ENCODE measurements around the gene CELSR3.

Gene CELSR3, protein sequence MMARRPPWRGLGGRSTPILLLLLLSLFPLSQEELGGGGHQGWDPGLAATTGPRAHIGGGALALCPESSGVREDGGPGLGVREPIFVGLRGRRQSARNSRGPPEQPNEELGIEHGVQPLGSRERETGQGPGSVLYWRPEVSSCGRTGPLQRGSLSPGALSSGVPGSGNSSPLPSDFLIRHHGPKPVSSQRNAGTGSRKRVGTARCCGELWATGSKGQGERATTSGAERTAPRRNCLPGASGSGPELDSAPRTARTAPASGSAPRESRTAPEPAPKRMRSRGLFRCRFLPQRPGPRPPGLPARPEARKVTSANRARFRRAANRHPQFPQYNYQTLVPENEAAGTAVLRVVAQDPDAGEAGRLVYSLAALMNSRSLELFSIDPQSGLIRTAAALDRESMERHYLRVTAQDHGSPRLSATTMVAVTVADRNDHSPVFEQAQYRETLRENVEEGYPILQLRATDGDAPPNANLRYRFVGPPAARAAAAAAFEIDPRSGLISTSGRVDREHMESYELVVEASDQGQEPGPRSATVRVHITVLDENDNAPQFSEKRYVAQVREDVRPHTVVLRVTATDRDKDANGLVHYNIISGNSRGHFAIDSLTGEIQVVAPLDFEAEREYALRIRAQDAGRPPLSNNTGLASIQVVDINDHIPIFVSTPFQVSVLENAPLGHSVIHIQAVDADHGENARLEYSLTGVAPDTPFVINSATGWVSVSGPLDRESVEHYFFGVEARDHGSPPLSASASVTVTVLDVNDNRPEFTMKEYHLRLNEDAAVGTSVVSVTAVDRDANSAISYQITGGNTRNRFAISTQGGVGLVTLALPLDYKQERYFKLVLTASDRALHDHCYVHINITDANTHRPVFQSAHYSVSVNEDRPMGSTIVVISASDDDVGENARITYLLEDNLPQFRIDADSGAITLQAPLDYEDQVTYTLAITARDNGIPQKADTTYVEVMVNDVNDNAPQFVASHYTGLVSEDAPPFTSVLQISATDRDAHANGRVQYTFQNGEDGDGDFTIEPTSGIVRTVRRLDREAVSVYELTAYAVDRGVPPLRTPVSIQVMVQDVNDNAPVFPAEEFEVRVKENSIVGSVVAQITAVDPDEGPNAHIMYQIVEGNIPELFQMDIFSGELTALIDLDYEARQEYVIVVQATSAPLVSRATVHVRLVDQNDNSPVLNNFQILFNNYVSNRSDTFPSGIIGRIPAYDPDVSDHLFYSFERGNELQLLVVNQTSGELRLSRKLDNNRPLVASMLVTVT (N-terminal part only)
- long read RNA-seq, donor 1, result 0 reads
- long read RNA-seq, donor 2, result 0 reads
- long read RNA-seq, donor 3, result 0 reads
- long read RNA-seq, donor 4, result 0 reads
- long read RNA-seq, donor 5, result 0 reads
- long read RNA-seq, donor 6, result 0 reads
- long read RNA-seq, donor 7, result 0 reads
- long read RNA-seq, donor 8, result 0 reads

DNA sequence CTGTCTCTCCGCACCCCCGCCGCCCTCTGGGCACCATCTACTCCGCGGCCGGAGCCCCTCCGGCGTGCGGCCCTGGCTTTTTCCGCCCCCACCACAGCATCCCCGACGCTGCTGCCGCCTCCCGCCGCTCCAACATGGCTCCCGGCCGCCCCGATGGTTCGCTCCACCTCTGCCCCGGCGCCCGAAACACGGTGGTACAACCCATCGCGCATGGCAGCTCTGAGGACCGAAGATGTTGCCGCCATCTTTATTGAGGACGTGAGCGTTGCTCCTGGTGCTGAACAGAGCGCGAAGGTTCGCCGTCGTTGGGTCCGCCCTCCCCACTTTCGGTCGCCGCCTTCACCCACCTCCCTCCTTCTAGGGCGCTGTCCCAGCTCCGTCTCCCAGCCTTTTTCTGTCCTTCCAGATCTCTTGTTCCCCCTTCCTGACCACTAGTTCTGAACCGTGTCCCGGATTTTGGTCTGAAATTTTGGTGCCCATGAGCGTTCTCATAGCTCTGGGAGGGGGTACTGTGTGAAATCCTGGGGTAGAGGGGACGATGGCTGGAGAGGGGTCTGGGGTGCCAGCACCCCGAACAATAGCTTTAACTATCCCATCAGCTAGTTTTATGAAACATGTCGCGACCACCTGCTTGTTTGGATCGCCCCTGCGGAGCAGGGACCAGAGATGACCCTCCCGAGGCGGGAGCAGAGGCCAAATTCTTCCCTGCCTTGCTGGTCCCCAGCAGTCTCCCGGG lies at the start of gene CELSR3:
TSS of gene CELSR3 (minus strand) at position 134 of the 736 bp plus-strand sequence. CDS start 252 bp downstream, outside the sequence.
- peak; percentile 76 for DNase-seq

DNA sequence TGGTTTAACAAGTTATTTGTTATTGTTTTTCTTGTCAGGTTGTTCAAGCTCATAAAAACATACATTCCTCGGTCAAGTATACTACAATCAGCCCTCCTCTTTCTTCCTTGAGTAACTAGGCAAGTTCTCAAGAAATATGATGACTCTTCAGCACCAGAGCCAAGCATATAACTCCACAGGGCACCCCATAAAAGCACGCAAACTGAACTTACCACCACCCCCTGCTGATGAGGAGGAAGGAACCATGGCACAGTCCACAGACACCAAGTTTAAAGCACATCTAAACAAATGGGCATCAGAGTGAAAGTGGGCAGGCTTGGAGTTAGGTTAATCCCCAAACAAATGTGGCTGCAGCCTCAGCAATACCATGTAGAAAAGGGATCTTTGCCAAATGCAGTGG lies 49.0 kb upstream of the CELSR3 start:
- DNase-seq, result no peak

DNA sequence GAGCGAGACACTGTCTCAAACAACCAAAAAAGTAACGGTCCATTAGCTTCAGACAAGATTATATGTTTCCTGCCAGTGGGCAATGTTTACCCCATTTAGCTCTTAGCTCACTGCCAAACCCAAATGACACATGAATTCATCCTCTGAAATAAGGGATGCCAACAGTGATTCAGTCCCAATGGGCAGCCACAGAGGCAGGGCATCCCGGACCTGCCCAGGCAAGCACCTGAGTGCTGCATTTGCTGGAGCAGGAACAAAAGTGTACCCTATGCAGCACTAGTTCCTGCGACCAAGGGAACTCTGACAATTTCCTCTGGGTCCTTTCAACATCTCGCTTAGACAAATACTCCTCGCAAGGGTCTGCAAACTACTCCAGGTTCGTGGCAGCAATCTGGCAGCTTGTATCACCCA lies 46.4 kb upstream of the CELSR3 start:
- no peak for DNase-seq

DNA sequence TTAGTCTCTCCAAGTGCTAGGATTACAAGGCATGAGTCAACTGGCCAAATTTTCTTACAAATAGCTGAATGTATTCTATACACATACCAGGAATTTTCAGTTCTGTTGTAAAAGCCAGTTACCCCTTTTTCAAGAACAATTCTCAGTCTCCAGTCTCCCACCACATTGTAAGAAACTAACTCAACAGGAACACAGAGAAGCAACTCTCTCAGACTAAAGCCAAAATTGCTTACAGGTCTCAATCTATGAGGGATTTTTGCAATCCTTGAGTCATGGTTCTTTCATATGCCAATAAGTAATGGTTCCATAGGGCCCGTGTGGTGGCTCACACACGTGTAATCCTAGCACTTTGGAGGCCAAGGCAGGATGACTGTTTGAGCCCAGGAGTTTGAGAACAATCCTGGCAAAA lies 45.8 kb upstream of the CELSR3 start:
- DNase-seq, result no peak

DNA sequence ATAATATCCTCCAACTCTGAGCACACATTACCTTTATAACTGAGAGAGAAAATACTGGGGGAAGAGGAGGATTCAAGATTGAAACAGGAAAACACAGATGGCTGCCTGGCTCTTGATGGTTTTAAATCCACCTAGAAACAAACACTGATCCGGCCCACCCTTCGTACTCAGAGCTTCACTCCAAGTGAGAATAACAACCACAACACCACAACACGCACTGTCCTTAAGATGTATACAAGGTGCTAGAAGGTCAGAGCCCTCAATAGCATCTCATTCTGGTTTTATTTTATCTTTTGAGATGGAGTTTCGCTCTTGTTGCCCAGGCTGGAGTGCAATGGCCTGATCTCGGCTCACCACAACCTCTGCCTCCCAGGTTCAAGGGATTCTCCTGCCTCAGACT lies 44.5 kb upstream of the CELSR3 start:
- DNase-seq, result no peak

DNA sequence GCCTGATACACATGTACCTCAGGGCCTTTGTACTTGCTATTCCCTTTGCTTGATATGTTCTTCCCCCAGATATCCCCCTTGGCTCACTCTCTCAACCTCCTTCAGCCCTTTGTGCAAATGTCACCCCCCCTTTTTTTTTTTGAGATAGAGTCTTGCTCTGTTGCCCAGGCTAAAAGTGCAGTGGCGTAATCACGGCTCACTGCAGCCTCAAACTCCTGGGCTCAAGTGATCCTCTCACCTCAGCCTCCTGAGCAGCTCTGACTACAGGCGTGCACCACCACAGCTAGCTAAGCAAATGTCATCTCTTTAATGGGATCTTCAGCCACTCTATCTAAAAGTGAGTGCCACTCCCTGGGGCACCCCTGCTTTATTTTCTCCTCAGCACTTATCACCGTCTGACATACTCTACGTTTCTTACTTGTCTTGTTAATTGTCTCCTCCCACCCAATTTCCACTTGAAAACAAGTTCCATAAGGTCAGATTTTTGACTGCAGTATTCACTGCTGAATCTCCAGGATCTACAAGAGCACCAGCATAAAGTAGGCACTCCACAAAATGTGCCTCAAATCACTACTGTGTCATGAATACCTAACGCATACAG lies 39.7 kb upstream of the CELSR3 start:
- DNase-seq, result no peak

DNA sequence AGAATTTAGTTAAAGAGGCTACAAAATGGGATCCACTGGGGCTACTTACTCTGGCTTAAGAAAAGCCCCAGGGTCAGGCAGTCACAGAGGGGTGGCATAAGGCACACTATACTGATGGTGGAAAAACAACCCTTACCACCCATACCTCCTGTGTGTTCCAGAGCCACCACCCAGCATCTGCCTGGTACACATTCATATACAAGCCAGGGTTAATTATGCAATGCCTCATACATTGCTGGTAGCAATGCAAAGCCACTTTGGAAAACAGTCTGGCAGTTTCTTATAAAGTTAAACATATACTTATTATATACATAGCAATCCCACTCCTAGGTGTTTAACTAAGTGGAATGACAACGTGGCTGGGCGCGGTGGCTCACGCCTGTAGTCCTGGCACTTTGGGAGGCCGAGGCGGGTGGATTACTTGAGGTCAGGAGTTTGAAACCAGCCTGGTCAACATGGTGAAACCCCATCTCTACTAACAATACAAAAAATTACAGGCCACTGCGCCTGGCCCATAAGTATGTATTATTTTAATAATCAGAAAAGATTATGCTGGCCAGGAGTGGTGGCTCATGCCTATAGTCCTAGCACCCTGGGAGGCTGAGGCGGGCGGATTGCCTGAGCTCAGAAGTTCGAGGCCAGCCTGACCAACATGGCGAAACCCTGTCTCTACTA lies 38.2 kb upstream of the CELSR3 start:
- DNase-seq, result no peak

DNA sequence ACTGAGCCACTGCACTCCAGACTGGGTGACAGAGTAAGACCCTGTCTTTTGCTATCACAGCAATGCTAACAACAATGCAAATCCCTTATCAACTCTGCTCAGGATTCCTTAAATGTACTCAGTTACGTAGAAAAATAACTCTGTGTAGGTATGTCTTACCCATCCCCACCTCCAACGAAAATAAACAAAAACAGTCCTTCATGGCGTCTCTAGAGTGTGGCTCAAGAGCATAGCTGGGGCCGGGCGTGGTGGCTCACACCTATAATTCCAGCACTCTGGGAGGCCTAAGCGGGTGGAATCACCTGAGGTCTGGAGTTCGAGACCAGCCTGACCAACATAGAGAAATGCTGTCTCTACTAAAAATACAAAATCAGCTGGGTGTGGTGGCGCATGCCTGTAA lies 36.2 kb upstream of the CELSR3 start:
- no peak for DNase-seq

DNA sequence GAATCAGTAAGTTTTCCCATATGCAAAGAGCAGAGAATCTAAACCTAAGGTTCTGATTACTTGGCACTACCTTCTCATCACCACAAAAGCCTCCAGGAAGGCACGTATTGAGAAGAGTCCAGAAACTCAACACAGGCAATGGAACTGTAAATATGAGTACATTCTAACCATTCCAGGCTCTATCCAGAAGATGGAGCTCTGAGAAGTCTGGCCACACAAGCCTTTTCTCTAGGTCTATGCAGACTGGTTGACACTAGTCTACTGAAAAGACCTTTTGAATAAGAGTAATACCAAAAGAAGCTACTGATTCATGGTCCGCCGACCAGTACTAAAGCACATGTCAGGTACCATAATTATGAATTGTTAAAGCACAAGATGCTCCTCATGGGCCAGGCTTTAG lies 35.3 kb upstream of the CELSR3 start:
- DNase-seq, result no peak

DNA sequence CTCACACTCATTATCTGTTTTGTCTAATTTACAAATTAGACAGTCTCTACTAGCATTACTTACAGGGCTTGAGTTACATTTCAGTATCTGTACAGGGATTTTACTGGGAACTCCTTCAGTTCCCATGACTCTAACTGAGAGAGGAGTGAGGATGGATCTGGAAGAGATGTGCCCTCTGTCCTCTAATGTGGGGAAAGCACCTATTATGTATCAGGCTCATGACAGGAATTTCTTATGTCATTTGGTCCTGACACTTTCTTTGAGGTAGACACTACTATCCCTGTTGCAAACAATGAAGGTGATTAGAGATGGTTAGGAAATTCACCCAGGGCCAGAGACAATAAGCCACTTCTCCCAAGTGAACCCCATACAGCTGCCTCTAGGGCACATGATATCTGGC lies 33.9 kb upstream of the CELSR3 start:
- DNase-seq, result no peak

DNA sequence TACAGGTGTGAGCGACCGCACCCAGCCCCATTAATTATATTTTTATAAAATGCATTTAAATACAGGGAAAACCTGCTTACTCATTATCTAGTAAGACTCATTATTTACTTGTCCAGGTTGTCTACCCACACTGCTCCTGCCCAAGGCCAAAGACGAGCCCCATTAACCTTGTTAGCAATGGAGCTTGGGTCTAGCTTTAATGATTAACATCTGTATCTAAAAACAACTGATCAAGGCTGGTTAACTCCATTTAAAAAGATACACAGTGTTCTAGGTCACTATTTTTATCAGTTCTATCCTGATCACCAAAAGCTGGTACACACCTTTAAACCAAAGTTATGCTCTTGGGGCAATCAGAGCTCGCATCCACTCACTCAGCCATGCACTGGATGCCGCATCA lies 33.5 kb upstream of the CELSR3 start:
- DNase-seq, result no peak

DNA sequence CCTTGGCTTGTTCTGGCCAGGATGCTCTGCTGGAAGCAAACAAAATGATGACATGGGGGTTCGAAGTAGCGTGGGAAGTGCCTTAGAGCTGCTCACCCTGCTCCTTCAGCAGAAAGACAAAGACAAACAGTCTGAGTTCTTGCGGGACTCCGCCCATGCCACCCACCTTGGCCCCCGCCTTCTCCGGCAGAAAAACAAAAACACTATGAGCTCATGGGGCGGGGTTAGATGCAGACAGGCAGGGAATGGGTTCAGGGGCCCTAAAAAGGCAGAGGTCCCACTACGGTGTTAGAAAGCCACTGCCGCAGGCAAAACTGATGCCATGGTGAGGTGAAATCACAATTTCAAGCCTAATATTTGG lies 32.7 kb upstream of the CELSR3 start:
- DNase-seq, result no peak

DNA sequence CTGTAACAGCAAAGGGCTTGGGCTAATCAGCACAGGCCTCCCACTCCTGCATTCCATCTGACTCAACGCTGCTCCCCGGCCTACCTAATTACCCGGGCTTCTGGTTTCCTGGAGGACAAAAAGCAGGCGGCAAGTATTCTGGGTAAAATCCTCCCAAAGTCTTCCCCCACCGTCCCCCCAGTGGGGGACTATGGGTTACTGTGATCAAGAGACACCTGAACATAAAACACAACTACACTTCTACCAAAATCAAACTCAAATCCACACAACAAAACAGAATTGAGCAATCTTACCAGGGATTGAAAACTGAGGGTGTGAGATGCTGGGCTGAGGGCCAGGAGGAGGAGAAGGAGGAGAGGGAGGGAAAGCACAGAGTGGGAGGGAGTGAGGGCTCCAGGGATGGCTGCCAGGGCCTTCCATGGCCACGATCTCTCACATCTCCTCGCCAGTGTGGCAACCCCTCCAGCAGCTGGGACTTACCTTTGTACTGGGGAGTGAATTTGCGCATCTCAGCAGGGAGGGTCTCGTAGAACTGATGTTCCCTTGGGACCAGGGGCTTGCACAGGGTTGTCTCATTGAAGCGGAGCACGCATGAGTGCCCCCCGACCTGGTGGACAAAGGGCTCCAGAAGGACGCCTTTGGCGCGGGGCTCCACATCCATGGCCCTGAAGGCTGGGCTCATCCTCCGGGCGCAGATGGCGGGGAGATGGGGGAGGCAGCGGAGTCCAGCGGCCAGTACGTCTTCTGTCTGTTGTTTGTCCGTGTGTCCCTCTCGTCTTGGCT lies 32.1 kb upstream of the CELSR3 start:
- no peak for DNase-seq

DNA sequence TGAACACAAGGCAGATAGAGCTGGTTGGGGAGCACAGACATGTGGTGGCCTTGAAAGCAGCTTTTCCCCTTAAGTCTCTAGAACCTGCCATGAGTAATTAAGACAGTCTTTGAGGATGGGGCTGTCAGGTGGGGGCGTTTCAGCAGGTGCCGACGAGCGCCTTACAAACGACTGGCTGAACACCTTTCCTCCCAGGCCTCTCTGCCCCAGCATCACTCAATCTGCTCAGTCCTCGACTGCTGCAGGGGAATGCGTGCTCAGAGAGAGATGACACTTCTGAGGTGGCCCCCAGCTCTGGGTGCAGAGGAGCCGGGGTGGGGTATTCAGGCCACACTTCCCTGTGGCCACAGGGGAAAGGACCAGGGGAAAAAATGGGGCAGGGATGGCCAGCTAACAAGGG lies 31.1 kb upstream of the CELSR3 start:
- no peak for DNase-seq

DNA sequence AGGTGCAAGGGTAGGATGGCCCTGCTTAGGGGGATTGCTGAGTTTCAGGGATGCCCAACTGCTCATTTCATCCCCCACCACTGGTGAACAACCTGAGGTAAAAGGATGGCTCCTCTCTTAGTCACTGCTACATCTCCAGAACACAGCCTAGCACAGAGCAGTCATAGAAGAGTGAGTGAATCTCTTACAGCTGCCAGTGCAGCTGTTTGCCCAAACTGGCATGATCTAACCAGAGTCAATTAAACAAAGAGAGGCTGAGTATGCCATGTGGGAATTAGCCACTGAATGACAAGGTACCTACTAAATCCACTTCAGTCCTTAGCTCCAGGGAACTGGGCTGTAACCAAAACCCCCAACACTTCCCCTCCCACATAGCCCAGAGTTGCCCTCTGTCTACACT lies 29.9 kb upstream of the CELSR3 start:
- DNase-seq, result no peak

DNA sequence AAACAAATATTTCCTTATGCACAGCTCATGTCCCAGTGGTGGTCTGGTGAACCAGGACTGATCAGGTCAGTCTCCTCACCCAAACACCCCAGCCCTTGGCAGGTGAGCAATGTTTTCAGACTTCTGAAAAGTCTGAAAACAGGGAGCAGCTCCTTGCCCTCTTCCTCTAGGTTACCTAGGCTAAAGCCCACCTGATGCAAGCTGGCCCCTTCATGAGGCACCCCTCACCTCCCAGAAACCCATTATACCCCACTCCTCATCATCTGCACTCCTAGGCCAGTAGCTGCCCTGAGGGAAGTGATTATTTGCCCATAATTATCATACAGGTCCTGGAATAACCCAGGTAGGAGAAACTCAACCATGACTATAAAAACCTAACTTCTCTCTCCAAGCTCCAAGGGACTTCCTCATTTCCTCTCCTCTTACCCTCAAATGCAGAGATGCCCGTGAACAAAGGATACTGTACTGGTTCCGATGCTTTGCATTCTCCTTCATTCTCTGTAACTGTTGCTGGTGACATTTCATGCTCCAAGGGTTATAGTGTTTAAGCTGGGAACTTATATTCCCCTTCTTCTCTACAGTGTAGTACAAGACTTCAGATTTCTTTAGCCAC lies 28.3 kb upstream of the CELSR3 start:
- DNase-seq, result no peak

DNA sequence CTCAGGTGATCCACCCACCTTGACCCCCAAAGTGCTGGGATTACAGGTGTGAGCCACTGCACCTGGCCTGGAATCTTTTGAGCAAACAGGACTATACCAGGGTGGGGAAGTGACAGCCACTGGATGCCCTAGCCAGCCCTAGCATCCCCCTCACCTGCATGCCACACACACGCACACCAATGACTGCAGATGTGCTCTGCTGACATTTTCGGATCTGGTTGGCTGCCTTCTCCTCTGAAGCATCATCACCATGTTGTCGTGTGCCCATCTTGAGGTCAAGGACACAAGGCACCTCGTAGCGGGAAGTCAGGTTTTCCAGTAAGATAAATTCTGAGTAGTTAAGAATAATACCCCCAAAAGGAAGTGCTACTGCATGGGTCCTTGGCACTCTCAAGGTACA lies 26.7 kb upstream of the CELSR3 start:
- no peak for DNase-seq

DNA sequence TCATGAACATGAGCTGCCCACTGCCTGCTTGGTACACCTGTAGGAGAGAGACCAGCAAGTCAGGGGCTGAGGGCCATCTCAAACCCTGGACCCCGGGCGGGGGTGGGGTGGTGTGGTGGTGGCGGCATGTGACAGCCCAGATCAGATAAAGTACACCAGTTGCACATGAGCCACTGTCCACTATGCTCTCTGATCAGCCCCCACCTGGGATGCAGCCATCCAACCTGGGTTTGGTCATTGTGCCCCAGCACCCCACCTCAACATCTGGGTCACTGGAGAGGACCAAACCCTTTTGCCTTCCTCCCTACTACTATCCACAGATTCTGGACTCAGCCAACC lies 26.0 kb upstream of the CELSR3 start:
- no peak for DNase-seq

DNA sequence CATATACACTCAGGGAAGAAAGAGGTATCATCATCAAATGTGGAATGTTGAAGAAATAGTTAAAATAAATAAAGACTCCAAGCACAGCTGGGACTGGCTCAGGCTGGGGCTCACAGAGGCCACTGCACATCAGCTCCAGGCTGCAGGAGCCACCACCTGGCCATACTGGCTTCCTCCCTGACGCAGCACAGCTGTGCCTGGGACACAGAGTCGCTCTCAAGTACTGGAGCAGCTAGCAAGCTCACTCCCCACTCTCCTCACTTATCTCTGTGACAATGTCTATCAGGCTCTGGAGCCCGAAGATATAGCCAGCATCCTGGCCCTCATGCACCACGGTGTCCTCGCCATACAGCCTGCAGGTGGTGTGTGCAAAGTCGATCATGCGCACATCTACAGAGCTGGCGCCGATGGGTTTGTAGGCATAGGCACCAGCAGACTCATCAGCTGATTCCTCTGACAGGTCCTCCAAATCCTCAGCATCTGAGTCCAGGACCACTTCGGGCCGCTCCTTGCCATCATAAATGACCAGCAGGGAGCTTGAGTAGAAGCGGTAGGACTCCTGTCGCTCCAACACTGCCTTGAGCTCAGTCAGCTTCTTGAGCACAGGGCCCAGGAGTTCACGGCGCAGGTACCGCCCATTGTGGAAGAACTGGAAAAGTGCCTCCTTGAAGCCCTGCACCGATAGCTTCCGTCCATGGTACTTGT lies 25.5 kb upstream of the CELSR3 start:
- no peak for DNase-seq

All from right kidney (tissue), 9 donors.